Activated CD8-positive, alpha-beta memory T cell treated with anti-CD3 and anti-CD28 coated beads, Interleukin-2, amount 50 U/mL, for 1 hour (primary cell): Measurements from ENCODE around the gene SAMD8.
"Not testable (repeated sequence)": the region's sequence is repeated elsewhere in the genome, so short reads cannot be mapped to it uniquely, and the experiment has no call there.

Experiments used
- DNase-seq: peaks from one replicate; pipeline ENCODE4 v3.0.0-alpha.2; 2020; ENCODE audit errors: extremely low read depth

The SAMD8 gene

GRCh38 chr10:75107756-75108683, 3.4 kb upstream of the SAMD8 start:
- DNase-seq = no peak

- no peak for DNase-seq
Observed at GRCh38 chr10:75108684-75109458, 2.6 kb upstream of the SAMD8 start.

- DNase-seq = no peak
Observed at GRCh38 chr10:75109459-75109778, 2.0 kb upstream of the SAMD8 start.

- DNase-seq = no peak
Observed at GRCh38 chr10:75110006-75110632, 1.3 kb upstream of the SAMD8 start.

GRCh38 chr10:75111907-75112679, 637 bp downstream of the SAMD8 start:
- DNase-seq = peak; percentile 20

GRCh38 chr10:75115137-75115536, 3.7 kb downstream of the SAMD8 start:
- no peak for DNase-seq

GRCh38 chr10:75116941-75117775, 5.7 kb downstream of the SAMD8 start:
- not testable (repeated sequence) for DNase-seq

GRCh38 chr10:75117995-75118394, 6.5 kb downstream of the SAMD8 start:
- DNase-seq = no peak

GRCh38 chr10:75119444-75120066, 8.1 kb downstream of the SAMD8 start:
- not testable (repeated sequence) for DNase-seq

- no peak for DNase-seq
Observed at GRCh38 chr10:75121322-75121721, 9.9 kb downstream of the SAMD8 start.

GRCh38 chr10:75122505-75122904, 11.0 kb downstream of the SAMD8 start:
- DNase-seq = no peak

- no peak for DNase-seq
Observed at GRCh38 chr10:75123088-75123682, 11.7 kb downstream of the SAMD8 start.

GRCh38 chr10:75126277-75126676, 14.8 kb downstream of the SAMD8 start:
- DNase-seq = no peak

- DNase-seq = no peak
Observed at GRCh38 chr10:75127471-75127870, 16.0 kb downstream of the SAMD8 start.

GRCh38 chr10:75128985-75129384, 17.5 kb downstream of the SAMD8 start:
- DNase-seq = not testable (repeated sequence)

GRCh38 chr10:75129537-75129936, 18.1 kb downstream of the SAMD8 start:
- no peak for DNase-seq

- DNase-seq = not testable (repeated sequence)
Observed at GRCh38 chr10:75133701-75134100, 22.2 kb downstream of the SAMD8 start.

GRCh38 chr10:75136346-75136745, 24.9 kb downstream of the SAMD8 start:
- DNase-seq = no peak

GRCh38 chr10:75137533-75138438, 26.3 kb downstream of the SAMD8 start:
- DNase-seq = no peak
